GDM1 (cell line): ENCODE results near the gene HLA-DQA2.
"Not testable (repeated sequence)": the region's sequence is repeated elsewhere in the genome, so short reads cannot be mapped to it uniquely, and the experiment has no call there.

ENCODE experiments used
- DNase-seq: peaks from one replicate; lab custom pipeline; 2025; lab: John Stamatoyannopoulos, UW

HLA-DQA2 gene

GRCh38 chr6:32779036-32779435 is 37.8 kb downstream of the HLA-DQA2 start:
- no peak for DNase-seq

DNA sequence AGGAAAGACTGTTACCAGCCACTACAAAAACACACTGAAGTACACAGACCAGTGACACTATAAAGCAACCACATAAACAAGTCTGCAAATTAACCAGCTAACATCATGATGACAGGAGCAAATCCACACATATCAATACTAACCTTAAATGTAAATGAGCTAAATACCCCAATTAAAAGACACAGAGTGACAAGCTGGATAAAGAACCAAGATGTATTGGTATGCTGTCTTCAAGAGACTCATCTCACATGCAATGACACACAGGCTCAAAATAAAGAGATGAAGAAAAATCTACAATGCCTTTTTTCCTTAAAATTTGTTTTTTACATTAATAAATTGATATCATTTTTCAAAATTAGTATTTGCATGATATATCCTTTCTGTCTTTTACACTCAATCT is 41.7 kb downstream of the HLA-DQA2 start:
- not testable (repeated sequence) for DNase-seq

GRCh38 chr6:32785781-32786533 is 44.8 kb downstream of the HLA-DQA2 start:
- DNase-seq: peak; percentile 58

DNA sequence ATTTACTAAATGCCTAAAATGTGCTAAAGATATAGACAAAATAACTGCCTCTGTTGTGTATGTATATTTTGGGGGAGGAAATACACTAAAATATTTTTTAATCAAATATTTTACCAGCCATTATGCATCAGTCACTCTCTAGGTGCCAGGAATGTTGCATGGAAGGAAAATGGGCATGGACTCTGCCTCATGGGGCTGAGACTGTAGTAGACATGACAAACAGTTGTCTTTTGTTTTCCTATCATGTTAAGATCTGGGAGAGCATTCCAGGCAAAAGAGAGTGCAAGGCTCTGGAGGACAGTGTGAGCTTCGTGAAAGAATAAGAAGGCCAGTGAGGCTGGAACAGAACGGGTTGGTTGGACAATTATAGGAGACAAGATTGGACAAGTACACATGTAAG is 49.1 kb downstream of the HLA-DQA2 start:
- DNase-seq: no peak

GRCh38 chr6:32792901-32793435 is 51.8 kb downstream of the HLA-DQA2 start:
- no peak for DNase-seq

DNA sequence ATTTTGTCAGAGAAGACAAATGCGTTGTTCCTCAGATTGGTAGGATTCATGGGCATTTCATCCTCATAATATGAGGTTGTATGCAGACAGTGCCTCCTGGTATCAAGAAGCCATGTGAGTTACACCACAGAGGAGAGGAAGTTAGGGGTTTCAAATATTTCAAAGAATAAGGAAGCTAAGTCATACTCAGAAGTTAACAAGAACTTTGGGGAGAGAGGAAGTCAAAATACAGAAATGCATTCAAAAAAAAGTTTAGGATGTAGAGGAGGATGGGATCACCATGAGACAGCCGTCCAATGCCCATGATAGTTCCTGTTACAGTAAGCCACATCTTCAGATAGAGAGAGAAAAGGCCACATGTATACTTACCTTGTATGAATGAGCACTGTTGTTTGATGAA is 53.3 kb downstream of the HLA-DQA2 start:
- peak; percentile 53 for DNase-seq
